Activated CD4-positive, CD25-positive, alpha-beta regulatory T cell (primary cell): ENCODE measurements around the gene RGS4.

Experiments
- DNase-seq, 4 experiments: peaks; one replicate each; lab custom pipeline; 2025; lab: John Stamatoyannopoulos, UW

The RGS4 gene

GRCh38 chr1:163069142-163069541 is at the start of gene RGS4:
Gene RGS4, plus strand, starts transcription at chr1:163069361. Its CDS starts 124 bp downstream, at chr1:163069485.
- DNase-seq: no peak

DNA sequence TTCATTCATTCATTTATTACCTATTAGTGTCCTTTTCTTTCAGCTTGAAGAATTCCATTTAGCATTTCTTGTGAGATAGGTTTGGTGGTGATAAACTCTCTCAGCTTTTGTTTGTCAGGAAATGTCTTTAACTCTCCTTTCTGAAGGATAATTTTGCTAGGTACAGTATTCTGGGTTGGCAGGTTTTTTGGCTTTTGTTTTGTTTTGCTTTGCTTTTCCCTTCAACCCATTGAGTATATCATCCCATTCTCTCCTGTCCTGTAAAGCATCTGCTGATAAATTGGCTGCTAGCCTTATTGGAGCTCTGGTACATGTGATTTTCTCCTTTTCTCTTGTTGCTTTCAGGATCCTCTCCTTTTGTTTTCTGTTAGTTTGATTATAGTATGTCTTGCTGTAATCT is 47.0 kb upstream of the RGS4 start:
- DNase-seq: no peak

GRCh38 chr1:163027610-163028009 is 41.6 kb upstream of the RGS4 start:
- no peak for DNase-seq

DNA sequence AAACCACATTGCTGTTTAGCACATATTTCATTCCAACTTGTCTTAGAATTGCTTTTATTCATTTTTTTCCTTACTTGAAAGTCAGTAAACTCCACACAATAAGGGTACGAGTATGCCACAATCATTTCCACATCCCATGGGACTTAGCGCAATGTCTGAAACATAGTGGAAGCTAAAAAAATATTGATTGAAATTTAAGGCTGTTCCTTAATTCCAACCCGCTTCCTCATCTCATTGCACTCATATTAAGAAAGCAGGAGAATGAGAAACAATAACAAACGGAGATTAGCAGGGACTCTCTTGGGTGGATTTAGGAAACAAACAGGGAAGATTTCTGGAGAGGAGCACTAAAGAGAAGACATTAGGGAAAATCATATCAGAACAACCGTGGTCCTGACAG is 39.3 kb upstream of the RGS4 start:
- DNase-seq: no peak

GRCh38 chr1:163035446-163036249 is 33.5 kb upstream of the RGS4 start:
- DNase-seq: no peak

DNA sequence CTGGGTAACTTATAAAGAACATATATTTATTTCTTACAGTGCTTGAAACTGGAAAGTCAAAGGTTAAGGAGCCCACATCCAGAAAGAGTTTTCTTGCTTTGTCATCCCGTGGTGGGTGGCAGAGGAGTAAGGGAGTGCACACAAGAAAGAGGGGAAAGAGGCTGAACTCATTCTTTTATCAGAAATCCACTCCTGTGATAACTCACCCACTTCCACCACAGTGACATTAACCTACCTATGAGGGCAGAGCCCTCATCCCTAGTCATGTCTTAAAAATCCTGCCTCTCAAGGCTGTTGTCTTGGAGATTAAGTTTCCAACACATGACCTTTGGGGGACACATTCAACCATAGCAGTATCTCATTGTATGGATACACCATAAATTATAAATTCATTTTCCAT is 32.5 kb upstream of the RGS4 start:
- no peak for DNase-seq

- DNase-seq: no peak
Observed at GRCh38 chr1:163038928-163039706, 30.0 kb upstream of the RGS4 start.

- no peak for DNase-seq
Observed at GRCh38 chr1:163039707-163040093, 29.5 kb upstream of the RGS4 start.

- DNase-seq: no peak
Observed at GRCh38 chr1:163046071-163046470, 23.1 kb upstream of the RGS4 start.

DNA sequence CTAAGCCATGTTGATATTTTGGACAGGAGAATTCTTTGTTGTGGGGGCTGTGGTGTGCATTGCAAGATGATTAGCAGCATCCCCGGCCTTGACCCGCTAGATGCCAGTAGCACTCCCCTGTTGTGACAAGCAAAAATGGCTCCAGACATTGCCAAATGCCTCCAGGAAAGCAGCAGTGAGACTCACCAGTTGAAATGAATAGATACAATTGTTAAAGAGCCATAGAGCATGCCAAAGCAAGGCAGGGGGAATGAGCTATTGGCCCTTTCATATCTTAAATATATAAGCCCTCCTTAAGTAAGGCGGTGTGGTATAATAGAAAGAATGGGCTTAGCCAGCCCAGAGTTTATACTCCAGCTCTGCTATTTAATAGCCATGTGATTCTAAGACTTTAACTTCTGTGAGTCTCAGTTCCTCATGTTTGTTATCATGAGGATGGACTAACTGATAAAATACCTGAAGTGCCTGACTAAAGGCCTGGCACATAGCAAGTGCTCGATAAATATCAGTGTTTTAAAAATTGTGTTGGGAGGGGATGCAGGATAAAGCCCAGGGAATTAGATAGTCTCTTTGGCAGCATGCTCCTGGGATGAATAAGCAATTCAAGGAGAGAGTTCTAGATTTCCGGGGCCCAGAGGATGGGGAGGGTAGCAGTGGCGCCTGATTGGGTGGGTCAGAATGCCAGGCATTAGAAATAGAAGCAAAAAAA is 21.1 kb upstream of the RGS4 start:
- no peak for DNase-seq

- no peak for DNase-seq
Observed at GRCh38 chr1:163048869-163049268, 20.3 kb upstream of the RGS4 start.

- DNase-seq: no peak
Observed at GRCh38 chr1:163049296-163049695, 19.9 kb upstream of the RGS4 start.

GRCh38 chr1:163050496-163050895 is 18.7 kb upstream of the RGS4 start:
- DNase-seq: no peak

DNA sequence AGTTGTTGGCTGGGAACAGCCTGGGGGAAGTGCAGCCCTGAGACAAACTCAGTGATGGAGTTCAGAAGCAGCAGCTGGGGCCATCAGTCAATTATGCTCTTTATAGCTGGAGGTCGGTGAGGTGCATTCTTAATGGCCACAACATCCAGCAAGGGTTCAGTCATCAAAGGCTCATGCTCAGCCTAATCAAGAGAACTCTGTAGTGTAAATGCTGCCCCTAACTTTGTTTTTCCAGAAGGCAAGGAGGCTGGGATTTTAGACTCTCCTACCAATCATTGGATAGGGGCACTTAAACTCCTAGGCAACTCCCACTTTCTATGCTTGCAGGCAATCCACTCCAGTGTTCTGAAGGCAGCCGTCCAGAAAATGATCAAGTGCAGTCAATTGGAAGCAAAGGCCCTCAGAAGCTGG is 15.0 kb upstream of the RGS4 start:
- DNase-seq: no peak

GRCh38 chr1:163055005-163055404 is 14.2 kb upstream of the RGS4 start:
- DNase-seq: no peak

DNA sequence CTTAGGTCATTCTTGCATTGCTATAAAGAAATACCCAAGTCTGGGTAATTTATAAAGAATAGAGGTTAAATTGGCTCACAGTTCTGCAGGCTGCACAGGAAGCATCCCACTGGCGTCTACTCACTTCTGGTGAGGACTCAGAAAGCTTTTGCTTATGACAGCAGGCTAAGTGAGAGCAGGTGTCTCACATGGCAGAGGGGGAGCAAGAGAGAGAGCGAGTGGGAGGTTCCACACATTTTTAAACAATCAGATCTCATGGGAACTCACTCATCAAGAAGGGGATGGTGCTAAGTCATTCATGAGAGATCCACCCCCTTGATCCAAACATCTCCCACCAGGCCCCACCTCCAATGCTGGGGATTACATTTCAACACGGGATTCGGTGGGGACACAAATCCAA is 13.6 kb upstream of the RGS4 start:
- no peak for DNase-seq

- DNase-seq: no peak
Observed at GRCh38 chr1:163056831-163057230, 12.3 kb upstream of the RGS4 start.

- DNase-seq: no peak
Observed at GRCh38 chr1:163060343-163061007, 8.7 kb upstream of the RGS4 start.

DNA sequence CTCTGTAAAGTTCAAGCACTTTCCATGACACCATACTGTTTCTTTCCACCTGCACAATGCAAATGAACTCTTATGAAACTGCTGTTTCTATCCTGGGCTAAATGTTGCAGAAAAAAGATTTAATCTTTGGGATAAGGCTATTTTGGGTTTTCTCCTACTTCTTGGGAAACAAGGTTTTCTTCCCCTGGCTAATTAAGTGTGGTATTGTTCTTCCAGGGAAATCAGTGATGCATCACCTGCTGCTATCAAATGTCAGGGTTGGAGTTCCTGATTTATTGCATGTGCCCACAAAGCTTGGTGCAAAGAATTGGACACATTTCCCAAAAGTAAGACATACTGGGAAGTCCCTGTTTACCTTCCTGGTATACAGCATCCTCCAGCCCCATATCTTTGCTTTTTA is 6.0 kb upstream of the RGS4 start:
- no peak for DNase-seq

DNA sequence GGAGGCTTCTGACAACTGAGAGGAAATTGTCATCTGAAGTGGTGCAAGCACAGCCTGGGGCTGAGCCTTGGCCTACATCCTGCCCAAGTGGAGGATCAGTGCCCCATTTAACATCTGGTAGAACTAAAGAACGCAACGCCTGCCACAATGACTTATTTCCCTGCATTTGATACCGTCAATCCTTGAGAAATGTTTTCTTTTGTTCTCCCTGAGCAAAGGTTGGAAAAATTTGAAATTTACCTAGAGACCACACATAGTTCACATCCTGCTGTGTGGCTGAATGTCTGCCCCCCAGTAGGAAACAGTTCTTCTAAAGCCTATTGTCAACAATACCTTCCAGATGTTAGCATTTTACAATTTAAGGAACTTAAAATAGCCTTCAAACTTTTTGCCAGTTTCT is 5.6 kb upstream of the RGS4 start:
- DNase-seq: no peak

GRCh38 chr1:163066168-163066567 is 3.0 kb upstream of the RGS4 start:
- no peak for DNase-seq

- DNase-seq: no peak
Observed at GRCh38 chr1:163066686-163067085, 2.5 kb upstream of the RGS4 start.
